ENCODE results near the gene ATP6V1B1. TPM values are rescaled to one million over a fixed set of nuclear protein-coding genes. Genes with fewer than 3 reads are reported as not detected.

The ATP6V1B1 gene
- total RNA-seq, 2 donors from 2014 or later: 6.5 to 7.2 TPM

GRCh38 chr2:70954886-70955285 lies 19.2 kb downstream of the ATP6V1B1 start:
- no peak overlapping the region for H3K4me3 Mint-ChIP-seq
- peaks cover 0 to 4% of the 10 kb centered on the region in 2 donors for H3K4me1 Mint-ChIP-seq (ENCODE audit: low read depth in 2 of 2)
- peaks cover 27 to 37% of the 10 kb centered on the region in 2 donors for H3K27me3 Mint-ChIP-seq
- no peaks in the 10 kb centered on the region for H3K36me3 Mint-ChIP-seq
- H3K27ac Mint-ChIP-seq: no peak overlapping the region
- no peaks in the 10 kb centered on the region for H3K9me3 Mint-ChIP-seq
- no peak for DNase-seq (ENCODE audit: low spot score)
- no peak for ATAC-seq

- Mint-ChIP-seq H3K9me3 (no peaks in the 10 kb centered on the region), H3K27ac (no peak overlapping the region)
Measured at GRCh38 chr2:70956141-70956540, 20.4 kb downstream of the ATP6V1B1 start.

GRCh38 chr2:70957798-70958197 lies 22.1 kb downstream of the ATP6V1B1 start:
- Mint-ChIP-seq H3K36me3 (no peaks in the 10 kb centered on the region), H3K4me3 (no peak overlapping the region), H3K27ac (no peak overlapping the region), H3K27me3 (peaks cover 30 to 37% of the 10 kb centered on the region in 2 donors), H3K9me3 (no peaks in the 10 kb centered on the region), H3K4me1 (ENCODE audit: low read depth in 2 of 2) (peaks cover 0 to 4% of the 10 kb centered on the region in 2 donors)
- ATAC-seq (no peak), DNase-seq (ENCODE audit: low spot score) (no peak)

More at GRCh38 chr2:70956141-70956540, 20.4 kb downstream of the ATP6V1B1 start:
- no peak for ATAC-seq
- DNase-seq (ENCODE audit: low spot score): no peak
- Mint-ChIP-seq H3K27me3 (peaks cover 29 to 37% of the 10 kb centered on the region in 2 donors), H3K36me3 (no peaks in the 10 kb centered on the region), H3K4me3 (no peak overlapping the region), H3K4me1 (ENCODE audit: low read depth in 2 of 2) (peaks cover 0 to 4% of the 10 kb centered on the region in 2 donors)

DNA sequence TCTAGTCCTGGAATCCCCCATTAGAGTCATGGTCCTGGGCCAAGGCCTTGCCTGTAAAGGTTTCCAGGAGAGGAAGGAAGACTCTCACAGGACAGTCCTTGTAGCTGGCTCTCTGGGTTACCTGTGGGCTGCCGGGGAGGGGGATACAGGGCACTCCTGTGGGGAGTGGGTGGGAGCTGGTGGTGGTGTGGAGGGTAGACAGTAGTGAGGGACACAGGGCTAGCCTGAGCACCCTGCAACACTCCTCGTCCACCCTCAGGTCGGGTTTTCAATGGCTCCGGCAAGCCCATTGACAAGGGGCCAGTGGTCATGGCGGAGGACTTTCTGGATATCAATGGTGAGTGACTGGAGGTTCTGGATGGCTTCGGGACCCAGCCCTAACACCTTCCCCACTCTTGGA lies 23.1 kb downstream of the ATP6V1B1 start:
- H3K36me3 Mint-ChIP-seq: no peaks in the 10 kb centered on the region
- DNase-seq (ENCODE audit: low spot score) (no peak), ATAC-seq (no peak)
- no peaks in the 10 kb centered on the region for H3K9me3 Mint-ChIP-seq
- H3K27ac Mint-ChIP-seq: no peak overlapping the region
- H3K4me1 Mint-ChIP-seq (ENCODE audit: low read depth in 2 of 2): peaks cover 0 to 7% of the 10 kb centered on the region in 2 donors
- H3K27me3 Mint-ChIP-seq: peaks cover 32 to 36% of the 10 kb centered on the region in 2 donors
- H3K4me3 Mint-ChIP-seq: no peak overlapping the region

GRCh38 chr2:70959271-70959761 lies 23.6 kb downstream of the ATP6V1B1 start:
- Mint-ChIP-seq H3K27ac (no peak overlapping the region), H3K9me3 (no peaks in the 10 kb centered on the region), H3K4me1 (ENCODE audit: low read depth in 2 of 2) (peaks cover 0 to 7% of the 10 kb centered on the region in 2 donors), H3K4me3 (no peak overlapping the region), H3K36me3 (no peaks in the 10 kb centered on the region), H3K27me3 (peaks cover 28 to 31% of the 10 kb centered on the region in 2 donors)
- peak in 1 of 2 donors; percentile 25 for ATAC-seq
- no peak for DNase-seq (ENCODE audit: low spot score)

GRCh38 chr2:70959851-70960832 lies 24.4 kb downstream of the ATP6V1B1 start:
- peaks cover 6 to 10% of the 10 kb centered on the region in 2 donors for H3K4me1 Mint-ChIP-seq (ENCODE audit: low read depth in 2 of 2)
- H3K4me3 Mint-ChIP-seq: no peak overlapping the region
- ATAC-seq (no peak), DNase-seq (ENCODE audit: low spot score) (no peak)
- no peak overlapping the region for H3K27ac Mint-ChIP-seq
- H3K36me3 Mint-ChIP-seq: no peaks in the 10 kb centered on the region
- H3K27me3 Mint-ChIP-seq: peaks cover 23 to 29% of the 10 kb centered on the region in 2 donors
- H3K9me3 Mint-ChIP-seq: no peaks in the 10 kb centered on the region

DNA sequence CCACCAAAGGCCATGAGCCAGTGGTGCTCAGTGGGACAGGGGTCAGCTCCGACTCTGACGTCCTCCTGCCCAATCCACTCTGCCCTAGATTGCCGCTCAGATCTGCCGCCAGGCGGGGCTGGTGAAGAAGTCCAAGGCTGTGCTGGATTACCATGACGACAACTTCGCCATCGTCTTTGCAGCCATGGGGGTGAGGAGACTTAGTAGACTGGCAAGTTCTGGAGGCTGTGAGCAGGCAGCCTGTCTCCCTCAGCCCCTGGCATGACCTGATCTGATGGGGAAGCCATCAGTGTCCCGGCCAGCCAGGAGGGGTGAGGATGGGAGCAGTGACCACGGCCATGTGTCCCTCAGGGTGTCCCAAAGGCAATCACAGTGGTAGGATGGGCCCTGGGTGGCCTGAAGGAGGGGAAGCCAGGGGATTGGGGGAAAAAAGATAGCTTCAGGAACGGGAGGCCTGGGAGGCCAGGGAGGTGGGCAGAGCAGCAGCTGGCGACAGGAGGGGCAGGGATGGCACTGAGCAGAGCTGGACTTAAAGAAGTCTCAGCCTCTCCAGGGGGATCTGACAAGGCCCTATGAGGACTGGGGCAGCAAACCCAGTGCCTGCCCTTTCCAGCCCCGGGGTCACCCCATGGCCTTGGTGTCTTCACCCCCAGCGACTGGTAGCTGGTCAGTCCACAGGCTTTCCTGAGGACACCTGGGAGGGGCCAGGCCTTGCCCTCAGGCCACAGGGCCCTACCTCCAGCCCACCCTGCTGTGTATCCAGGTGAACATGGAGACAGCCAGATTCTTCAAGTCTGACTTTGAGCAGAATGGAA lies 25.3 kb downstream of the ATP6V1B1 start:
- no peaks in the 10 kb centered on the region for H3K9me3 Mint-ChIP-seq
- H3K27ac Mint-ChIP-seq: no peak overlapping the region
- ATAC-seq (no peak), DNase-seq (ENCODE audit: low spot score) (no peak)
- no peak overlapping the region for H3K4me3 Mint-ChIP-seq
- no peaks in the 10 kb centered on the region for H3K36me3 Mint-ChIP-seq
- H3K4me1 Mint-ChIP-seq (ENCODE audit: low read depth in 2 of 2): peaks cover 8 to 10% of the 10 kb centered on the region in 2 donors
- peaks cover 17 to 20% of the 10 kb centered on the region in 2 donors for H3K27me3 Mint-ChIP-seq

- Mint-ChIP-seq H3K4me1 (ENCODE audit: low read depth in 2 of 2) (peaks cover 8 to 10% of the 10 kb centered on the region in 2 donors), H3K9me3 (no peaks in the 10 kb centered on the region), H3K27ac (no peak overlapping the region), H3K4me3 (no peak overlapping the region), H3K36me3 (no peaks in the 10 kb centered on the region), H3K27me3 (peaks cover 14% of the 10 kb centered on the region in 2 donors)
- DNase-seq (ENCODE audit: low spot score): no peak
- no peak for ATAC-seq
Measured at GRCh38 chr2:70961648-70961994, 25.9 kb downstream of the ATP6V1B1 start.

DNA sequence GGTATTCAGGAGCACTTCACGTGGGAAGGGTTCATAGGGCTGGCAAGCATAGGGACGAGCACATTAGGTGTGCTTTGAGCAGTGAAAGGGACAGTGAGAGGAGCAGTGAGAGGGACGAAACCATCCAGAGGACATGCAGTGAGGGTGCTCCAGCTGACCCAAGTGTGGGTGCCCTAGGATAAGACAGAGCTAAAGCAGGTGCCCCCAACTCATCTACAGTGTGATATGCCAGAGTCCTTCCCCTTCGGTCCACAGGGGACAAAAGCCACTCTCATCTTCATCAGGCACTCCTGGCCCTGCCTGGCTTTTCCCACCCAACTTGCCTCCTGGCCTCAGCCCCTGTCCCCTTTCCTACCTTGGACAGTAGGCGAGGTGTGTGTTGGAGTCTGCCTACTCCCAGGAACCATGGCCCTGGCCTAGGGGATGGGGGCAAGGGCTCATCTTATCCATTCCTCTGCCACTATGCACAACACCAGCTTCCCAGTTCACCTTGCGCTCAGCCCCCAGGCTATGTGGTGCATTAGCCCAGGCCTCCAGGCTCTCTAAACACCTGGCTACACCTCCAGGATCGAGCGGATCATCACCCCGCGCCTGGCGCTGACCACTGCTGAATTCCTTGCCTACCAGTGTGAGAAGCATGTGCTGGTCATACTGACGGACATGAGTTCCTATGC lies 26.6 kb downstream of the ATP6V1B1 start:
- H3K27ac Mint-ChIP-seq: no peak overlapping the region
- ATAC-seq: no peak
- H3K9me3 Mint-ChIP-seq: no peaks in the 10 kb centered on the region
- peaks cover 13 to 14% of the 10 kb centered on the region in 2 donors for H3K27me3 Mint-ChIP-seq
- no peak overlapping the region for H3K4me3 Mint-ChIP-seq
- no peak for DNase-seq (ENCODE audit: low spot score)
- H3K4me1 Mint-ChIP-seq (ENCODE audit: low read depth in 2 of 2): peaks cover 8 to 10% of the 10 kb centered on the region in 2 donors
- H3K36me3 Mint-ChIP-seq: no peaks in the 10 kb centered on the region

GRCh38 chr2:70962885-70963878 lies 27.5 kb downstream of the ATP6V1B1 start:
- ATAC-seq: no peak
- Mint-ChIP-seq H3K27me3 (peaks cover 13 to 14% of the 10 kb centered on the region in 2 donors), H3K9me3 (no peaks in the 10 kb centered on the region), H3K27ac (no peak overlapping the region), H3K4me1 (ENCODE audit: low read depth in 2 of 2) (peaks cover 8 to 10% of the 10 kb centered on the region in 2 donors), H3K4me3 (no peak overlapping the region), H3K36me3 (no peaks in the 10 kb centered on the region)
- no peak for DNase-seq (ENCODE audit: low spot score)

DNA sequence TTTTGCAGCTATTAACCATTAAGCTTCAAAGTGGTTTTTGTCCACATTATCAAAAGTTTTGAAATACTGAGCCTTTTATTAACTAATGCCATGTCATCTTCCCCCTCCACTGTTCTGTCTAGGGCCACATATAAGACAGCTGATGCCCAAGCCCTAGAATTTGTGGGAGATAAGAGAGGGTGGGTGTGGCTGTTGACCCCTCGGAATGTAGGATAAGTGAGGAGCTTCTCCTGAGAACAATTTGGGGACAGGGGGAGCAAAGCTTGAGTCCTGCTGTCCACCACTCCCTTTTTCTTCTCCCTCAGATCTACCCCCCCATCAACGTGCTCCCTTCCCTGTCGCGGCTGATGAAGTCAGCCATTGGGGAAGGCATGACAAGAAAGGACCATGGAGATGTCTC lies 28.4 kb downstream of the ATP6V1B1 start:
- Mint-ChIP-seq H3K27ac (no peak overlapping the region), H3K9me3 (no peaks in the 10 kb centered on the region), H3K36me3 (no peaks in the 10 kb centered on the region), H3K4me3 (no peak overlapping the region), H3K27me3 (peaks cover 13 to 14% of the 10 kb centered on the region in 2 donors), H3K4me1 (ENCODE audit: low read depth in 2 of 2) (peaks cover 7 to 8% of the 10 kb centered on the region in 2 donors)
- DNase-seq (ENCODE audit: low spot score) (no peak), ATAC-seq (no peak)

DNA sequence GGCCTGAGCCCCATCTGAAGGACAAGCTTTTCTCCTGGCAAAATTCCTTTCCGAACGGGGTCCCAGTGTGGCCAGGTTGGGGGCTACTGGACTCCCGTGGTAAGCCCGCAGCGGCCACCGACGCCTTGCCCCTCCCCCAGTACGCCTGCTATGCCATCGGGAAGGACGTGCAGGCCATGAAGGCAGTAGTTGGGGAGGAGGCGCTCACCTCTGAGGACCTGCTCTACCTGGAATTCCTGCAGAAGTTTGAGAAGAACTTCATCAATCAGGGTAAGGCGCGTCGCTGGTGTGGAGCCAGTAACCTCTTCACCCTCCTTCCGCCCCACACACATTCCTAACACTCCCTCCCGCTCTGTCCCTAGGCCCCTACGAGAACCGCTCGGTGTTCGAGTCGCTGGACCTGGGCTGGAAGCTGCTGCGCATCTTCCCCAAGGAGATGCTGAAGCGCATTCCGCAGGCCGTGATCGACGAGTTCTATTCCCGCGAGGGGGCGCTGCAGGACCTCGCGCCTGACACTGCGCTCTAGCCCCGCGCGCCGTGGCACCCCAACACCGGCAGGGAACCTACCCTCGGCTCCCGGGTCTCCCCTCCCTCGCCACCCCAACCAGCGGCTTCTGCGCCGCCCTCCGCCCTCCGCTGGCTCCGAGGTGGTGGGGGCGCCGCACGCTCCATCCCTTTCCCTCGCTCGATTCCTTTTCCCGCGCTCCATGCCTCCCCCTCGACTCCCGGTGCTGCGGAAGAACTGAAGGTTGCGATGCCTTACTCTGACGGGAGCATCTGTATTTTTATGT lies 29.1 kb downstream of the ATP6V1B1 start:
- Mint-ChIP-seq H3K27ac (no peak overlapping the region), H3K9me3 (no peaks in the 10 kb centered on the region), H3K4me3 (peak overlapping the region; percentile 80), H3K27me3 (peaks cover 13 to 17% of the 10 kb centered on the region in 2 donors), H3K36me3 (no peaks in the 10 kb centered on the region), H3K4me1 (ENCODE audit: low read depth in 2 of 2) (peaks cover 7 to 8% of the 10 kb centered on the region in 2 donors)
- ATAC-seq: peak; percentile 86
- peak; percentile 83 for DNase-seq (ENCODE audit: low spot score)

All from natural killer cell treated with Interleukin-12 subunit alpha and Interleukin-12 subunit beta and Interleukin-15 and Interleukin-18, amount 100 ng/mL, for 72 hours (primary cell).